Trophoblast cell (in vitro differentiated cells and primary cell): ENCODE data around the gene CCDC154.

Experiments
- DNase-seq, 2 donors: peaks; one replicate each; pipeline ENCODE4 v3.0.0-alpha.2; 2016
- H2AFZ ChIP-seq: 2 replicates; pipeline ENCODE4 v1.6.1; 2013; ENCODE audit warnings: low read length, moderate library complexity, mild to moderate bottlenecking; ENCODE audit not compliant: insufficient read depth, poor library complexity
- H2AK5ac ChIP-seq: 2 replicates; pipeline ENCODE4 v1.6.1; 2013; ENCODE audit warnings: mild to moderate bottlenecking, low read length
- H2BK120ac ChIP-seq: 2 replicates; pipeline ENCODE4 v1.6.1; 2013; ENCODE audit warnings: low read length, mild to moderate bottlenecking, moderate library complexity; ENCODE audit not compliant: insufficient read depth, poor library complexity
- H2BK12ac ChIP-seq: 2 replicates; pipeline ENCODE4 v1.6.1; 2013; ENCODE audit warnings: mild to moderate bottlenecking, low read length, moderate library complexity
- H2BK5ac ChIP-seq: 2 replicates; pipeline ENCODE4 v1.6.1; 2013; ENCODE audit warnings: low read length, low read depth, moderate library complexity, mild to moderate bottlenecking; ENCODE audit not compliant: poor library complexity
- H3K14ac ChIP-seq: 2 replicates; pipeline ENCODE4 v1.6.1; 2013; ENCODE audit warnings: mild to moderate bottlenecking, low read length
- H3K18ac ChIP-seq: 2 replicates; pipeline ENCODE4 v1.6.1; 2013; ENCODE audit warnings: mild to moderate bottlenecking, low read length
- H3K23ac ChIP-seq: 2 replicates; pipeline ENCODE4 v1.6.1; 2013; ENCODE audit warnings: low read length
- H3K27ac ChIP-seq: 2 replicates; pipeline ENCODE4 v1.5.1; 2013; ENCODE audit warnings: low read depth, mild to moderate bottlenecking, inconsistent platforms, low read length, moderate library complexity
- H3K27me3 ChIP-seq: 2 replicates; pipeline ENCODE4 v1.6.1; 2013; ENCODE audit warnings: inconsistent platforms, mild to moderate bottlenecking, low read length, moderate library complexity; ENCODE audit not compliant: insufficient read depth
- H3K36me3 ChIP-seq, 2 experiments: 1 replicate in 1 of 2; 2 replicates in 1 of 2; pipeline ENCODE4 v1.6.1; 2013; ENCODE audit warnings: low read length in 2 of 2, mild to moderate bottlenecking in 2 of 2, moderate library complexity in 1 of 2; ENCODE audit not compliant: insufficient read depth in 2 of 2, control insufficient read depth in 1 of 2
- H3K4ac ChIP-seq: 2 replicates; pipeline ENCODE4 v1.6.1; 2013; ENCODE audit warnings: low read depth, mild to moderate bottlenecking, low read length, moderate library complexity
- H3K4me1 ChIP-seq, 2 experiments: 1 replicate in 1 of 2; 2 replicates in 1 of 2; pipeline ENCODE4 v1.6.1; 2013; ENCODE audit warnings: low read length in 2 of 2, mild to moderate bottlenecking in 2 of 2, moderate library complexity in 1 of 2; ENCODE audit not compliant: insufficient read depth in 2 of 2, control insufficient read depth in 1 of 2
- H3K4me2 ChIP-seq: 2 replicates; pipeline ENCODE4 v1.6.1; 2013; ENCODE audit warnings: inconsistent platforms, mild to moderate bottlenecking, low read length, moderate library complexity
- H3K4me3 ChIP-seq: 2 replicates; pipeline ENCODE4 v1.5.1; 2013; ENCODE audit warnings: mild to moderate bottlenecking, low read depth, low read length, inconsistent platforms
- H3K79me1 ChIP-seq: one replicate; pipeline ENCODE4 v1.6.1; 2013; ENCODE audit warnings: low read length
- H3K79me2 ChIP-seq: 2 replicates; pipeline ENCODE4 v1.6.1; 2013; ENCODE audit warnings: low read length, mild to moderate bottlenecking; ENCODE audit not compliant: control insufficient read depth, insufficient read depth, poor library complexity
- H3K9ac ChIP-seq: 2 replicates; pipeline ENCODE4 v1.6.1; 2013; ENCODE audit warnings: mild to moderate bottlenecking, low read length
- H3K9me3 ChIP-seq: 2 replicates; pipeline ENCODE4 v1.6.1; 2013; ENCODE audit warnings: low read depth, mild to moderate bottlenecking, control low read depth, inconsistent platforms, low read length; ENCODE audit not compliant: insufficient read depth
- H4K12ac ChIP-seq: 2 replicates; pipeline ENCODE4 v1.6.1; 2013; ENCODE audit warnings: low read depth, mild to moderate bottlenecking, low read length, moderate library complexity
- H4K8ac ChIP-seq: 2 replicates; pipeline ENCODE4 v1.6.1; 2013; ENCODE audit warnings: low read depth, mild to moderate bottlenecking, low read length, moderate library complexity
- H4K91ac ChIP-seq: one replicate; pipeline ENCODE4 v1.6.1; 2013; ENCODE audit warnings: low read depth, mild to moderate bottlenecking, low read length, moderate library complexity
- WGBS: extraction: QIAGEN DNeasy Blood & Tissue Kit; methylation state at CpG from one replicate; pipeline ENCODE4 v1.1.7; 2013; ENCODE audit warnings: missing lambda C conversion rate; ENCODE audit not compliant: insufficient read length, insufficient coverage; ENCODE audit errors: extremely low coverage; 5-methylcytosine and 5-hydroxymethylcytosine counted together

CCDC154 gene

DNA sequence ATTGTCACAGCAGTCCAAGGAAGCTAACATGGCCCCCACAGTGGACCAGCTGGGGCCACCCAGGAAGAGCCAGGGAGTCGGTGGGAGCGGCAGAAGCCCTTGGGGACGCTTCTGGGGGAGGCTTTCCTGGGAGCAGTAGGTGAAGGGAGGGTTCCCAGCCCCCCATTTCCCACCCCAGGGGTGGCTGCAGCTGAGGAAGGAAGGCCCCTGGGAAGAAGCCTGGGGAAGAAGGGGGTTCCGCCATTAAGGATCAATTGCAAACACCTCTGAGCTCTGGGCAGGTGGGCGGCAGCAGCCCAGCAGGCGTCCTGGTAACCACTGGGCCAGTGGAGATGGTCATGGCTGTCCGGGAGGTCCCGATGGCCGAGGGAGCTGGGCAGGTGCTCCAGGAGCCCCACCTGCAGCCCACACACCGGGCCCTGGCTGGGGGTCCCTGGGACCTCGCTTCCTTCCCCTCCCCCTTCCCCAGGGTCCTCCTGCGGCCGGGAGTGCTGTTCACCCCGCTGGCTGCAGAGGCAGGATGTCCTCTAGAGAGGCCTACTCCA is 14.1 kb downstream of the CCDC154 start:
- H4K91ac ChIP-seq = no peak overlapping the region
- no peaks in the 10 kb centered on the region for H3K36me3 ChIP-seq
- H4K8ac ChIP-seq = no peak overlapping the region
- H2AFZ ChIP-seq = no peak overlapping the region
- H3K18ac ChIP-seq = no peak overlapping the region
- H3K4ac ChIP-seq = no peak overlapping the region
- H2BK120ac ChIP-seq = no peak overlapping the region
- H2AK5ac ChIP-seq = no peak overlapping the region
- H3K27me3 ChIP-seq = no peaks in the 10 kb centered on the region
- no peak overlapping the region for H3K4me2 ChIP-seq
- H2BK12ac ChIP-seq = no peak overlapping the region
- no CpG with 5 or more reads among the region's 14 CpGs for WGBS
- H3K14ac ChIP-seq = no peak overlapping the region
- H3K4me1 ChIP-seq = no peaks in the 10 kb centered on the region
- H3K4me3 ChIP-seq = no peak overlapping the region
- no peak overlapping the region for H3K27ac ChIP-seq
- H2BK5ac ChIP-seq = no peak overlapping the region
- H3K9me3 ChIP-seq = peaks cover 1% of the 10 kb centered on the region
- H3K79me2 ChIP-seq = no peaks in the 10 kb centered on the region
- H3K79me1 ChIP-seq = no peaks in the 10 kb centered on the region
- DNase-seq = no peak
- H3K9ac ChIP-seq = no peak overlapping the region
- H3K23ac ChIP-seq = no peak overlapping the region
- H4K12ac ChIP-seq = no peak overlapping the region

DNA sequence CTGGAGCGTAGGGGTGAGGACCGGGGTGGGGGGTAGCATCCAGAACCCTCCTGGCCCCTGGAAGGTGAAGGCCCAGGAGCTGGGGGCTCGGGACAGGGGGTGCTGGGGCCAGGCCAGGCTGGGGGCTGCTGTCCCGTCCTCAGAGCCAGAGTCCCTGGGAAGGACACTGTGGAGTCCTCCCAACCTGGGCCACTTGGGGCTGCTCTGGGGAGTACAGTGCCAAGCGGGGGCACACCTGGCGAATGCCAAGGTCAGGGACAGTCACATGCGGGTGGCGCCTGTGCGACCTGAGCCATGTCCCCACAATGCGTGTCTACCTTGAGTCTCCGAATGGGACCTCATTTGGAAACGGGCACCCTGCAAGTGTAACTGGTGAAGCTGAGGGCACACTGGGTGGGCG is 14.7 kb downstream of the CCDC154 start:
- H3K23ac ChIP-seq = no peak overlapping the region
- H3K27ac ChIP-seq = no peak overlapping the region
- no peak overlapping the region for H2BK120ac ChIP-seq
- H4K8ac ChIP-seq = no peak overlapping the region
- H3K9ac ChIP-seq = no peak overlapping the region
- no peaks in the 10 kb centered on the region for H3K79me2 ChIP-seq
- H3K27me3 ChIP-seq = no peaks in the 10 kb centered on the region
- no peak overlapping the region for H4K91ac ChIP-seq
- no peak overlapping the region for H3K4me2 ChIP-seq
- H3K4me1 ChIP-seq = no peaks in the 10 kb centered on the region
- H4K12ac ChIP-seq = no peak overlapping the region
- no peak overlapping the region for H3K18ac ChIP-seq
- no peak for DNase-seq
- H3K4me3 ChIP-seq = no peak overlapping the region
- H2BK5ac ChIP-seq = no peak overlapping the region
- H3K4ac ChIP-seq = no peak overlapping the region
- no peak overlapping the region for H2BK12ac ChIP-seq
- no peaks in the 10 kb centered on the region for H3K79me1 ChIP-seq
- no peaks in the 10 kb centered on the region for H3K36me3 ChIP-seq
- peaks cover under 1% of the 10 kb centered on the region for H3K9me3 ChIP-seq
- no peak overlapping the region for H2AFZ ChIP-seq
- no CpG with 5 or more reads among the region's 13 CpGs for WGBS
- H3K14ac ChIP-seq = no peak overlapping the region
- H2AK5ac ChIP-seq = no peak overlapping the region

DNA sequence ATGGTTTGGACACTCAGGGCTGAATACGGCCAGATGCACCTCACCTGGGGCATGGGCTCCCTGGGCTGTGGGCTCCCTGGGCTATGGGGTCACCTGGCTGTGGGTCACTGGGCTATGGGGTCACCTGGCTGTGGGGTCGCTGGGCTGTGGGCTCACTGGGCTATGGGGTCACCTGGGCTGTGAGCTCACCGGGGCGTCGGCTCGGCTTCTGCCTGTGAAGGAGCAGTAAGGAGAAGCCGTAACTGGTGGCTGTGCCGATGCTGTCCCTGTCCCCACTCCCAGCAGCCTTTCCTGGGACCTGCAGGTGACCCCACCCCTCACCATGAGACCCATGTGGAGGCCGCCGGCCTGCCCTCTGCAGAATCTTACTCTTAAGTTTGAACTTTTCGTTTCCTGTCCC is 15.3 kb downstream of the CCDC154 start:
- no CpG with 5 or more reads among the region's 11 CpGs for WGBS
- H3K4me2 ChIP-seq = no peak overlapping the region
- H2BK5ac ChIP-seq = no peak overlapping the region
- no peak overlapping the region for H3K4me3 ChIP-seq
- H2BK120ac ChIP-seq = no peak overlapping the region
- no peaks in the 10 kb centered on the region for H3K79me1 ChIP-seq
- H3K23ac ChIP-seq = no peak overlapping the region
- no peaks in the 10 kb centered on the region for H3K79me2 ChIP-seq
- no peak overlapping the region for H4K8ac ChIP-seq
- H3K4ac ChIP-seq = no peak overlapping the region
- H4K91ac ChIP-seq = peak overlapping the region; percentile 2
- H3K18ac ChIP-seq = no peak overlapping the region
- no peak overlapping the region for H2BK12ac ChIP-seq
- H3K4me1 ChIP-seq = no peaks in the 10 kb centered on the region
- no peak overlapping the region for H4K12ac ChIP-seq
- H3K36me3 ChIP-seq = no peaks in the 10 kb centered on the region
- H2AK5ac ChIP-seq = no peak overlapping the region
- H3K27ac ChIP-seq = no peak overlapping the region
- no peak overlapping the region for H3K14ac ChIP-seq
- no peak for DNase-seq
- no peaks in the 10 kb centered on the region for H3K27me3 ChIP-seq
- H2AFZ ChIP-seq = no peak overlapping the region
- H3K9ac ChIP-seq = no peak overlapping the region
- no peaks in the 10 kb centered on the region for H3K9me3 ChIP-seq

DNA sequence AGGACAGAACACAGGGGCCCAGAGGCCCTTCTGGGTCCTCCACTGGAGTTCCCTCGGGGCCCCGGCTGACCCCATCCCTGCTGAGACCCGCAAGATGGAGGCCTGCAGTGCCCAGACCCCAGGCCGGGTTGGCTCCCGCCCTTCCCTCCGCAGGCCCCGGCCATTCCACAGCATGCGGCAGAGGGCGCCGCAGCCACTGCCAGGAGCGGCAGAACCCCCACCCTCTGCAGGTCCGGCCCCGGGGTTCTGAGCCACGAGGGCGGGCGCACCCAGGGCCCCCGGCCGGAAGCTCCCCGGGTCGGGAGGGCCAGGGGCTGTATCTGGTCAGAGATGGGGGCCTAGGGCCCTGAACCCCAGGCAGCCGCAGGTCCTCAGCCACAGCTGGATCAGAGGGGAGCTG is 15.8 kb downstream of the CCDC154 start:
- Histone ChIP-seq H3K79me2 (no peaks in the 10 kb centered on the region), H3K27ac (no peak overlapping the region), H3K4me2 (no peak overlapping the region), H4K12ac (no peak overlapping the region), H3K4me1 (no peaks in the 10 kb centered on the region), H2BK12ac (no peak overlapping the region), H2AK5ac (no peak overlapping the region), H4K8ac (no peak overlapping the region), H2AFZ (no peak overlapping the region), H3K23ac (no peak overlapping the region), H2BK5ac (no peak overlapping the region), H2BK120ac (no peak overlapping the region), H3K18ac (no peak overlapping the region), H4K91ac (peak overlapping the region; percentile 2), H3K4me3 (no peak overlapping the region), H3K14ac (no peak overlapping the region), H3K9me3 (no peaks in the 10 kb centered on the region), H3K36me3 (no peaks in the 10 kb centered on the region), H3K27me3 (no peaks in the 10 kb centered on the region), H3K9ac (no peak overlapping the region), H3K4ac (no peak overlapping the region), H3K79me1 (no peaks in the 10 kb centered on the region)
- no peak for DNase-seq
- WGBS = no CpG with 5 or more reads among the region's 21 CpGs
